C4-2B (cell line): Measurements from ENCODE around the gene THADA.

ENCODE experiments used
- ZFX ChIP-seq: fragments of 450-650 bp; IDR thresholded peaks from 2 replicates; pipeline ENCODE4 v1.6.1; 2017
- TF ChIP-seq, protein P1 (sequence below): fragments of 450-650 bp; conservative IDR thresholded peaks from 2 replicates; pipeline ENCODE4 v1.5.1; 2017; ENCODE audit warnings: mild to moderate bottlenecking

- TF ChIP-seq, protein P1, sequence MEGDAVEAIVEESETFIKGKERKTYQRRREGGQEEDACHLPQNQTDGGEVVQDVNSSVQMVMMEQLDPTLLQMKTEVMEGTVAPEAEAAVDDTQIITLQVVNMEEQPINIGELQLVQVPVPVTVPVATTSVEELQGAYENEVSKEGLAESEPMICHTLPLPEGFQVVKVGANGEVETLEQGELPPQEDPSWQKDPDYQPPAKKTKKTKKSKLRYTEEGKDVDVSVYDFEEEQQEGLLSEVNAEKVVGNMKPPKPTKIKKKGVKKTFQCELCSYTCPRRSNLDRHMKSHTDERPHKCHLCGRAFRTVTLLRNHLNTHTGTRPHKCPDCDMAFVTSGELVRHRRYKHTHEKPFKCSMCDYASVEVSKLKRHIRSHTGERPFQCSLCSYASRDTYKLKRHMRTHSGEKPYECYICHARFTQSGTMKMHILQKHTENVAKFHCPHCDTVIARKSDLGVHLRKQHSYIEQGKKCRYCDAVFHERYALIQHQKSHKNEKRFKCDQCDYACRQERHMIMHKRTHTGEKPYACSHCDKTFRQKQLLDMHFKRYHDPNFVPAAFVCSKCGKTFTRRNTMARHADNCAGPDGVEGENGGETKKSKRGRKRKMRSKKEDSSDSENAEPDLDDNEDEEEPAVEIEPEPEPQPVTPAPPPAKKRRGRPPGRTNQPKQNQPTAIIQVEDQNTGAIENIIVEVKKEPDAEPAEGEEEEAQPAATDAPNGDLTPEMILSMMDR: no peak
- no peak for TF ChIP-seq ZFX
These were observed 122.1 kb downstream of the THADA start for GRCh38 chr2:43473767-43474166.
